ENCODE data around the gene MRTFB. TPM values are rescaled to one million over a fixed set of nuclear protein-coding genes. Genes with fewer than 3 reads are reported as not detected.
"Not testable (repeated sequence)": the region's sequence is repeated elsewhere in the genome, so short reads cannot be mapped to it uniquely, and the experiment has no call there.

MRTFB gene
- total RNA-seq, 1 donor from 2014 or later: 31.4 TPM

DNA sequence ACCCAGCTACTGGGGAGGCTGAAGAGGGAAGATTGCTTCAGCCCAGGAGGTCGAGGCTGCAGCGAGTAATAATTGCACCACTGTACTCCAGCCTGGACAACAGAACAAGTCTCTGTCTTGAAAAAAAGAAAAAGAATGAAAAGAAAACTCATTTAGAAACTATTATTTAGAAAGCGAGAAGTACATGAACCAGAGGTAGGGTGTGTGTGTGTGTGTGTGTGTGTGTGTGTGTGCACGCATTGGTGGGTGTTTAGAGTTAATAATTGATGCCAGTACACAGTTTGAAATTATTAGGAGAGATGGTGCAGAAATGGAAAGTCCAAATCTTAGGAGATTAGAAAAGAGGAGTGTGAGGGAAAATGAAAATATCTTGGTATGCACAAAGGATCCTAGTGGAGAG, 106.6 kb downstream of the MRTFB start:
- Mint-ChIP-seq H3K27me3 (ENCODE audit: unreplicated experiment) (no peaks in the 10 kb centered on the region), H3K4me3 (ENCODE audit: unreplicated experiment) (no peak overlapping the region), H3K36me3 (ENCODE audit: unreplicated experiment) (peaks cover 3% of the 10 kb centered on the region), H3K4me1 (ENCODE audit: unreplicated experiment) (peaks cover 26% of the 10 kb centered on the region), H3K9me3 (ENCODE audit: unreplicated experiment) (peaks cover 3% of the 10 kb centered on the region), H3K27ac (ENCODE audit: unreplicated experiment) (no peak overlapping the region)
- no peak for DNase-seq (ENCODE audit: extremely low spot score, unreplicated experiment)
- TF ChIP-seq, protein P1, sequence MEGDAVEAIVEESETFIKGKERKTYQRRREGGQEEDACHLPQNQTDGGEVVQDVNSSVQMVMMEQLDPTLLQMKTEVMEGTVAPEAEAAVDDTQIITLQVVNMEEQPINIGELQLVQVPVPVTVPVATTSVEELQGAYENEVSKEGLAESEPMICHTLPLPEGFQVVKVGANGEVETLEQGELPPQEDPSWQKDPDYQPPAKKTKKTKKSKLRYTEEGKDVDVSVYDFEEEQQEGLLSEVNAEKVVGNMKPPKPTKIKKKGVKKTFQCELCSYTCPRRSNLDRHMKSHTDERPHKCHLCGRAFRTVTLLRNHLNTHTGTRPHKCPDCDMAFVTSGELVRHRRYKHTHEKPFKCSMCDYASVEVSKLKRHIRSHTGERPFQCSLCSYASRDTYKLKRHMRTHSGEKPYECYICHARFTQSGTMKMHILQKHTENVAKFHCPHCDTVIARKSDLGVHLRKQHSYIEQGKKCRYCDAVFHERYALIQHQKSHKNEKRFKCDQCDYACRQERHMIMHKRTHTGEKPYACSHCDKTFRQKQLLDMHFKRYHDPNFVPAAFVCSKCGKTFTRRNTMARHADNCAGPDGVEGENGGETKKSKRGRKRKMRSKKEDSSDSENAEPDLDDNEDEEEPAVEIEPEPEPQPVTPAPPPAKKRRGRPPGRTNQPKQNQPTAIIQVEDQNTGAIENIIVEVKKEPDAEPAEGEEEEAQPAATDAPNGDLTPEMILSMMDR (IDR thresholded peaks at IDR 0.05): no peak

DNA sequence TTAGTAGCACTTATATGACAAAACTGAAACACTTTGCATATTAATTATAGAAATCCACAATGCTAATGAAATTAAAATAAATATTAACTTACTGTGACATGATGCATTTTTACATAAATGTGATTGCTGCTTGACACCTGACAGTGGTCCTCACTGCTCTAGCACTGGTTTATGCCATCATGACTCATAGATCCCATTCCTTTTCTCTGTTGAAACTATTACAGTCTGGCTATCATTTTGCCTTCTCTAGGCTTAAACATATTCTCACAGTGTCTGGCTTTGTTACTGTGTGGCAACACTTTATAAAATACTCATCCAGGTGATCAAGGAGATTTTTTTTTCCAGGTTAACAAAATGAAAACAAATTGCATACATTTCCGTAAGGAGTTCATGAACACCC, 108.0 kb downstream of the MRTFB start:
- DNase-seq (ENCODE audit: extremely low spot score, unreplicated experiment): no peak
- H3K36me3 Mint-ChIP-seq (ENCODE audit: unreplicated experiment): peaks cover 3% of the 10 kb centered on the region
- H3K9me3 Mint-ChIP-seq (ENCODE audit: unreplicated experiment): no peaks in the 10 kb centered on the region
- H3K4me1 Mint-ChIP-seq (ENCODE audit: unreplicated experiment): peaks cover 16% of the 10 kb centered on the region
- no peaks in the 10 kb centered on the region for H3K27me3 Mint-ChIP-seq (ENCODE audit: unreplicated experiment)
- no peak overlapping the region for H3K4me3 Mint-ChIP-seq (ENCODE audit: unreplicated experiment)
- H3K27ac Mint-ChIP-seq (ENCODE audit: unreplicated experiment): no peak overlapping the region
- TF ChIP-seq, protein P1 (IDR thresholded peaks at IDR 0.05): no peak

DNA sequence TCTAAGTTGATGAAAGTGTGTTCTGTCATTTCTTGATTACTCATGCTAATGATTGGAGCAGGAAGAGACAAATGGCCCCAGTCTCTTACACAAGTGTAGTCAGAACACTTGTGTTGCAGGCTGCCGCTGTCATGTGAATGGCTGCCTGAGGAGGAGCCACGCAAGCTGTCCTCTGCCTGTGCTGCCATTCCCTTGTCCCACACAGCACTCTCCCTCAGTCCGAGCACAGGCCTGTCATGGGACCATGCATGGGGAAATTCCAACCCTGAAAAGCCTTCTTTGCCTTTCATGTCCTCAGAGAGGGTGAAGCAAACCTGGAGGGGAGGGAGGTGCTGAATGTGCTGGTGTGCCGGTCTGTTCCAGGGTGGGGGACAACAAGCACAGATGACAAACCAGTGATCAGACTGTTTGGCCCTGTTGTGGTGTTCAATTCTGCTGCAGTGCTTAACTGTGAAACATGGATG, 109.4 kb downstream of the MRTFB start:
- DNase-seq (ENCODE audit: extremely low spot score, unreplicated experiment): no peak
- Mint-ChIP-seq H3K4me3 (ENCODE audit: unreplicated experiment) (no peak overlapping the region), H3K27me3 (ENCODE audit: unreplicated experiment) (no peaks in the 10 kb centered on the region), H3K4me1 (ENCODE audit: unreplicated experiment) (peaks cover 15% of the 10 kb centered on the region), H3K36me3 (ENCODE audit: unreplicated experiment) (no peaks in the 10 kb centered on the region), H3K9me3 (ENCODE audit: unreplicated experiment) (no peaks in the 10 kb centered on the region), H3K27ac (ENCODE audit: unreplicated experiment) (no peak overlapping the region)
- TF ChIP-seq, protein P1 (IDR thresholded peaks at IDR 0.05): no peak

DNA sequence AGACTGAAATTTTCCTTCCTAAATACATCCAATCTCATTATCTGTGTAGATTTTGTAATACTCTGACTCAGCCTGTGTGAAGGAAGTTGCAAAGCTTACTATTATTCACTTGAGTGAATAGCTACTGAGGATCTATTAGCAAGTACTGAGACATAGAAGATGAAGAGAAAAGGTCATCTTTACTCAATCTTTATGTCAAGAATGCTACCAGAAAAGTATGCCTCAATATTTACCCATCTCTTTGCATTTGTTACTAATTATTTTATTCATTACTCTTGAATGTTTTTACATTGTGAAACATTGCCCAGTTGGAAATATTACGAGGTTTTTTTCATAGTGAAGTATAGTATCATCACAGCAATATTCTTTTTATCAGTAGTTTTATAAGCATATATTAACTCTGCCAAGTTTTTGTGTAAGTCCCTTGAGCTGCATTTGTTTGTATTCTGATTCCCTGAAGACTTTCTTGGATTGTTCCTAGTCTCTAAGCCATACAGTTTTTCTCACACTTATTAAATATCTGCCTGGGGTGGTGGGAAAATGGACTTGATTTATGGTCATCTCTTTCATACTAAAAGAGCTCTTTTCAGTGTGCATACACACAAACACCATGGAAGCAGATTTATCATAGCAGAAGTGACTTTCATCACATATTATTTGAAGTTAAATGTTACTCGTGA, 110.4 kb downstream of the MRTFB start:
- TF ChIP-seq, protein P1 (IDR thresholded peaks at IDR 0.05): no peak
- H3K27ac Mint-ChIP-seq (ENCODE audit: unreplicated experiment): peak overlapping the region; percentile 28
- no peaks in the 10 kb centered on the region for H3K9me3 Mint-ChIP-seq (ENCODE audit: unreplicated experiment)
- no peak overlapping the region for H3K4me3 Mint-ChIP-seq (ENCODE audit: unreplicated experiment)
- no peaks in the 10 kb centered on the region for H3K27me3 Mint-ChIP-seq (ENCODE audit: unreplicated experiment)
- peaks cover 25% of the 10 kb centered on the region for H3K4me1 Mint-ChIP-seq (ENCODE audit: unreplicated experiment)
- no peak for DNase-seq (ENCODE audit: extremely low spot score, unreplicated experiment)
- no peaks in the 10 kb centered on the region for H3K36me3 Mint-ChIP-seq (ENCODE audit: unreplicated experiment)

DNA sequence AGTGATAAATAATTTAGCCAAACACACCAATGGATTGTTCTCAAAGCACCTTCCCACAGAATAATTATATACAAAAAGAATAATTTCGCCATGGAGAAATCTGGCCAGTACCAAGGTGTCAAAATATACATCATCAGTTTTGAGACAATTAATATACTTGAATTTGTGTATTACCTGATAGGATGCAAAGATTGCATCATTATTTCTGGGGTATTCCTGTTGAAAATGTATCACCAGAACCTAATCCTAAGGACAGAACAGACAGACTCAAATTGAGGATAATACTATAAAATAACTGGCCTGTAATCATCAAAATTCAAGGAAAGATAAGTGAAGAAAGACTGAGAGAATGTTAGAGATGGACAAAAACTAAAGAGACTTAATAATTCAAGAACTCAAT, 111.9 kb downstream of the MRTFB start:
- no peak for DNase-seq (ENCODE audit: extremely low spot score, unreplicated experiment)
- TF ChIP-seq, protein P1 (IDR thresholded peaks at IDR 0.05): no peak
- Mint-ChIP-seq H3K27ac (ENCODE audit: unreplicated experiment) (no peak overlapping the region), H3K4me1 (ENCODE audit: unreplicated experiment) (peaks cover 35% of the 10 kb centered on the region), H3K9me3 (ENCODE audit: unreplicated experiment) (no peaks in the 10 kb centered on the region), H3K36me3 (ENCODE audit: unreplicated experiment) (no peaks in the 10 kb centered on the region), H3K27me3 (ENCODE audit: unreplicated experiment) (no peaks in the 10 kb centered on the region), H3K4me3 (ENCODE audit: unreplicated experiment) (no peak overlapping the region)

DNA sequence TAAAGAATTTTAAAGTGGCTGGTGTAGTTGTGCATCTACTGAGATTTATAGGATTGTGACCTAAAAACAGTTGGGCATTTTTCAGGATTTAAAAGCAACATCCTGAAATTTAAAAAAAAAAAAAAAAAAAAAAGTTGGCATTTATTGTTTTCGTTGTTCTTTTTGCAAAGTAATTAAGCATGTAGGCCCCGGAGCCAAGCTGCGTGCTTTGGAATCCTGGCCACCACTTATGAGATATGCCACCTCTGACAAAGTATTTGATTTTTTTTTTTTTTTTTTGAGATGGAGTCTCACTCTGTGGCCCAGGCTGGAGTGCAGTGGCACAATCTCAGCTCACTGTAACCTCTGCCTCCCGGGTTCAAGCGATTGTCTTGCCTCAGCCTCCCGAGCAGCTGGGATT, 112.8 kb downstream of the MRTFB start:
- peaks cover 37% of the 10 kb centered on the region for H3K4me1 Mint-ChIP-seq (ENCODE audit: unreplicated experiment)
- H3K27ac Mint-ChIP-seq (ENCODE audit: unreplicated experiment); H3K9me3 Mint-ChIP-seq (ENCODE audit: unreplicated experiment); H3K27me3 Mint-ChIP-seq (ENCODE audit: unreplicated experiment); H3K36me3 Mint-ChIP-seq (ENCODE audit: unreplicated experiment); H3K4me3 Mint-ChIP-seq (ENCODE audit: unreplicated experiment); DNase-seq (ENCODE audit: extremely low spot score, unreplicated experiment): not testable (repeated sequence)
